ENCODE data around the gene HTR4. TPM values are rescaled to one million over a fixed set of nuclear protein-coding genes. Genes with fewer than 3 reads are reported as not detected.

Gene HTR4
- total RNA-seq, 2 donors from 2014 or later = 7.5 to 8.9 TPM

GRCh38 chr5:148696187-148697036 is 42.1 kb upstream of the HTR4 start:
- Histone ChIP-seq H3K9me3 (no peaks in the 10 kb centered on the region), H3K27me3 (no peaks in the 10 kb centered on the region), H3K27ac (no peak overlapping the region), H3K9ac (ENCODE audit: low read depth in 2 of 2, low read length in 2 of 2) (no peak overlapping the region), H3K4me1 (no peaks in the 10 kb centered on the region), H3K36me3 (no peaks in the 10 kb centered on the region), H3K4me3 (no peak overlapping the region)
- intact Hi-C loops (cut with DNase I) = no loop called here
- TF ChIP-seq CTCF (IDR thresholded peaks at IDR 0.05) = no peak
- no peak for DNase-seq

- no peaks in the 10 kb centered on the region for H3K4me1 ChIP-seq
- intact Hi-C loops (cut with DNase I) = no loop called here
- H3K9ac ChIP-seq (ENCODE audit: low read depth in 2 of 2, low read length in 2 of 2) = no peak overlapping the region
- no peak for DNase-seq
- no peak overlapping the region for H3K4me3 ChIP-seq
- H3K36me3 ChIP-seq = no peaks in the 10 kb centered on the region
- no peak for TF ChIP-seq CTCF (IDR thresholded peaks at IDR 0.05)
- H3K27ac ChIP-seq = no peak overlapping the region
- no peaks in the 10 kb centered on the region for H3K27me3 ChIP-seq
- H3K9me3 ChIP-seq = no peaks in the 10 kb centered on the region
Measured at GRCh38 chr5:148690945-148691344, 36.6 kb upstream of the HTR4 start.

GRCh38 chr5:148688787-148689186 is 34.5 kb upstream of the HTR4 start:
- Histone ChIP-seq H3K9ac (ENCODE audit: low read depth in 2 of 2, low read length in 2 of 2) (no peak overlapping the region), H3K36me3 (no peaks in the 10 kb centered on the region), H3K4me3 (no peak overlapping the region), H3K4me1 (no peaks in the 10 kb centered on the region), H3K27ac (no peak overlapping the region), H3K9me3 (no peaks in the 10 kb centered on the region), H3K27me3 (no peaks in the 10 kb centered on the region)
- no peak for DNase-seq
- no peak for TF ChIP-seq CTCF (IDR thresholded peaks at IDR 0.05)
- intact Hi-C loops (cut with DNase I) = no loop called here

- DNase-seq = no peak
Measured at GRCh38 chr5:148687871-148688270, 33.5 kb upstream of the HTR4 start.

GRCh38 chr5:148687427-148687826 is 33.1 kb upstream of the HTR4 start:
- TF ChIP-seq CTCF (IDR thresholded peaks at IDR 0.05) = peak; percentile 39
- Histone ChIP-seq H3K9ac (ENCODE audit: low read depth in 2 of 2, low read length in 2 of 2) (no peak overlapping the region), H3K36me3 (no peaks in the 10 kb centered on the region), H3K9me3 (no peaks in the 10 kb centered on the region), H3K4me3 (no peak overlapping the region), H3K27me3 (no peaks in the 10 kb centered on the region), H3K27ac (no peak overlapping the region), H3K4me1 (peaks cover 3% of the 10 kb centered on the region)
- intact Hi-C loops (cut with DNase I) = no loop called here
- peak; percentile 41 for DNase-seq

More at GRCh38 chr5:148687871-148688270, 33.5 kb upstream of the HTR4 start:
- Histone ChIP-seq H3K4me3 (no peak overlapping the region), H3K27ac (no peak overlapping the region), H3K9ac (ENCODE audit: low read depth in 2 of 2, low read length in 2 of 2) (no peak overlapping the region), H3K36me3 (no peaks in the 10 kb centered on the region), H3K27me3 (no peaks in the 10 kb centered on the region), H3K9me3 (no peaks in the 10 kb centered on the region), H3K4me1 (no peaks in the 10 kb centered on the region)
- intact Hi-C loops (cut with DNase I) = no loop called here
- TF ChIP-seq CTCF (IDR thresholded peaks at IDR 0.05) = no peak
